ENCODE results near the gene SLC30A4.
"Not testable (repeated sequence)": the region's sequence is repeated elsewhere in the genome, so short reads cannot be mapped to it uniquely, and the experiment has no call there.

The SLC30A4 gene

GRCh38 chr15:45522328-45523165 lies at the start of gene SLC30A4:
SLC30A4 (minus strand) TSS chr15:45522755; CDS start chr15:45522354, 401 bp downstream.
- DNase-seq (ENCODE audit: low read depth), result peak; percentile 32

GRCh38 chr15:45555934-45556608 lies 33.5 kb upstream of the SLC30A4 start:
- DNase-seq (ENCODE audit: low read depth), result no peak

GRCh38 chr15:45551676-45552075 lies 29.1 kb upstream of the SLC30A4 start:
- no peak for DNase-seq (ENCODE audit: low read depth)

- no peak for DNase-seq (ENCODE audit: low read depth)
Observed at GRCh38 chr15:45550436-45550835, 27.9 kb upstream of the SLC30A4 start.

GRCh38 chr15:45549541-45550220 lies 27.1 kb upstream of the SLC30A4 start:
- no peak for DNase-seq (ENCODE audit: low read depth)

- DNase-seq (ENCODE audit: low read depth), result no peak
Observed at GRCh38 chr15:45548753-45549520, 26.4 kb upstream of the SLC30A4 start.

- no peak for DNase-seq (ENCODE audit: low read depth)
Observed at GRCh38 chr15:45546789-45547188, 24.2 kb upstream of the SLC30A4 start.

GRCh38 chr15:45544266-45545023 lies 21.9 kb upstream of the SLC30A4 start:
- DNase-seq (ENCODE audit: low read depth), result no peak

- DNase-seq (ENCODE audit: low read depth), result no peak
Observed at GRCh38 chr15:45543051-45543450, 20.5 kb upstream of the SLC30A4 start.

GRCh38 chr15:45540531-45540930 lies 18.0 kb upstream of the SLC30A4 start:
- DNase-seq (ENCODE audit: low read depth), result no peak

GRCh38 chr15:45539680-45540079 lies 17.1 kb upstream of the SLC30A4 start:
- no peak for DNase-seq (ENCODE audit: low read depth)

GRCh38 chr15:45536934-45537333 lies 14.4 kb upstream of the SLC30A4 start:
- DNase-seq (ENCODE audit: low read depth), result no peak

GRCh38 chr15:45535486-45536042 lies 13.0 kb upstream of the SLC30A4 start:
- DNase-seq (ENCODE audit: low read depth), result no peak

- DNase-seq (ENCODE audit: low read depth), result no peak
Observed at GRCh38 chr15:45534821-45535220, 12.3 kb upstream of the SLC30A4 start.

- not testable (repeated sequence) for DNase-seq (ENCODE audit: low read depth)
Observed at GRCh38 chr15:45532892-45533291, 10.3 kb upstream of the SLC30A4 start.

- no peak for DNase-seq (ENCODE audit: low read depth)
Observed at GRCh38 chr15:45529613-45530012, 7.1 kb upstream of the SLC30A4 start.

GRCh38 chr15:45527086-45527485 lies 4.5 kb upstream of the SLC30A4 start:
- DNase-seq (ENCODE audit: low read depth), result no peak

GRCh38 chr15:45523166-45523460 lies 558 bp upstream of the SLC30A4 start:
- DNase-seq (ENCODE audit: low read depth), result no peak

- no peak for DNase-seq (ENCODE audit: low read depth)
Observed at GRCh38 chr15:45521596-45522327, 793 bp downstream of the SLC30A4 start.

- DNase-seq (ENCODE audit: low read depth), result no peak
Observed at GRCh38 chr15:45510758-45511280, 11.7 kb downstream of the SLC30A4 start.
